ENCODE results near the gene C1GALT1C1.

DNA sequence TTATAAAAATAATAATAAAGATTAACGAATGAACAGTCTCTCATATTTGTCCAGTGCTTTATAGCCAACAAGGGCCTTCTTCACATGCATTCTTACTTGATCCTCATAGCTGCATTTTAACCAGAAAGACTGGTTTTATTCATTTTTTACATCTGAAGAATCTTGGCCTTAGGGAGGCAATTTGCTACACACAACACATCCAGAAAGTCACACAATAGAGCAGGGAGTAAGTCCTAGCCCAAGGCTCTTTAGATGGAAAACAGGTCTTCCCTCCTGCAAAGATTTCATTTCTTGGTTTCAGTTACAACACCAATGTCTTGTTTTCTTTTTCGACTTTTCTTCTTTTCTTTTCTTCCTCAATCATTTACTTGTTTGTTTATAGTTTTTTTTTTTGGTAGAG is 13.0 kb upstream of the C1GALT1C1 start:
- TF ChIP-seq, protein P1, sequence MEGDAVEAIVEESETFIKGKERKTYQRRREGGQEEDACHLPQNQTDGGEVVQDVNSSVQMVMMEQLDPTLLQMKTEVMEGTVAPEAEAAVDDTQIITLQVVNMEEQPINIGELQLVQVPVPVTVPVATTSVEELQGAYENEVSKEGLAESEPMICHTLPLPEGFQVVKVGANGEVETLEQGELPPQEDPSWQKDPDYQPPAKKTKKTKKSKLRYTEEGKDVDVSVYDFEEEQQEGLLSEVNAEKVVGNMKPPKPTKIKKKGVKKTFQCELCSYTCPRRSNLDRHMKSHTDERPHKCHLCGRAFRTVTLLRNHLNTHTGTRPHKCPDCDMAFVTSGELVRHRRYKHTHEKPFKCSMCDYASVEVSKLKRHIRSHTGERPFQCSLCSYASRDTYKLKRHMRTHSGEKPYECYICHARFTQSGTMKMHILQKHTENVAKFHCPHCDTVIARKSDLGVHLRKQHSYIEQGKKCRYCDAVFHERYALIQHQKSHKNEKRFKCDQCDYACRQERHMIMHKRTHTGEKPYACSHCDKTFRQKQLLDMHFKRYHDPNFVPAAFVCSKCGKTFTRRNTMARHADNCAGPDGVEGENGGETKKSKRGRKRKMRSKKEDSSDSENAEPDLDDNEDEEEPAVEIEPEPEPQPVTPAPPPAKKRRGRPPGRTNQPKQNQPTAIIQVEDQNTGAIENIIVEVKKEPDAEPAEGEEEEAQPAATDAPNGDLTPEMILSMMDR (IDR thresholded peaks at IDR 0.05): no peak
- no peak for TF ChIP-seq POLR2A (IDR thresholded peaks at IDR 0.05)
